T-cell (primary cell): Measurements from ENCODE around the gene PTPRJ. TPM values are rescaled to one million over a fixed set of nuclear protein-coding genes. Genes with fewer than 3 reads are reported as not detected.

Experiments used
- ATAC-seq, 4 experiments: fragments of 200-7000 bp in 3 of 4; fragments of 150-1000 bp in 1 of 4; cut with Tn5 transposase; replicated peaks in 1 of 4; 1 replicate in 3 of 4; 2 replicates in 1 of 4; pipeline ENCODE4 v1.10.0; 2021; ENCODE audit warnings: moderate library complexity in 3 of 4, mild to moderate bottlenecking in 2 of 4, moderate number of reproducible peaks in 1 of 4
- CTCF ChIA-PET, 2 donors: fragments of 300-600 bp; sonication (Branson Sonifier 250); formaldehyde crosslinking; loops; one replicate each; lab custom pipeline; 2022; ENCODE audit warnings: antibody characterized with exemption in 2 of 2; lab: Charles Lee
- POLR2A ChIA-PET, 2 donors: fragments of 300-600 bp; sonication (Branson Sonifier 250); formaldehyde crosslinking; loops; one replicate each; lab custom pipeline; 2022; ENCODE audit warnings: antibody characterized with exemption in 2 of 2; lab: Charles Lee
- DNase-seq, 35 experiments: peaks; one replicate each; pipeline versions ENCODE4 v3.0.0 to v3.0.0-alpha.2; 2013 to 2023
- H3K27ac ChIP-seq: one replicate; pipeline ENCODE4 v1.5.1; 2013; ENCODE audit warnings: low read length
- H3K27me3 ChIP-seq, 2 experiments: replicated peaks in 1 of 2; 1 replicate in 1 of 2; 2 replicates in 1 of 2; pipeline versions ENCODE4 v1.6.1 to v1.7.0; 2013; ENCODE audit warnings: low read length in 1 of 2, mixed read lengths in 1 of 2; ENCODE audit not compliant: control insufficient read depth in 2 of 2, insufficient read depth in 2 of 2; ENCODE audit errors: extremely low read depth in 1 of 2
- H3K36me3 ChIP-seq, 2 donors: 1 replicate in 1 of 2; 2 replicates in 1 of 2; pipeline versions ENCODE4 v1.6.1 to v1.7.0; 2013; ENCODE audit warnings: low read length in 1 of 2; ENCODE audit not compliant: control insufficient read depth in 2 of 2, insufficient read depth in 1 of 2; ENCODE audit errors: extremely low read depth in 1 of 2
- H3K4me1 ChIP-seq, 2 experiments: 1 replicate in 1 of 2; 2 replicates in 1 of 2; pipeline versions ENCODE4 v1.6.1 to v1.7.0; 2013; ENCODE audit warnings: low read length in 2 of 2, mixed read lengths in 1 of 2; ENCODE audit not compliant: insufficient read depth in 2 of 2, control insufficient read depth in 1 of 2; ENCODE audit errors: extremely low read depth in 1 of 2
- H3K4me3 ChIP-seq, 2 donors: 1 replicate in 1 of 2; 2 replicates in 1 of 2; pipeline versions ENCODE4 v1.5.1 to v1.7.0; 2013; ENCODE audit warnings: mild to moderate bottlenecking in 2 of 2, low read length in 1 of 2, moderate library complexity in 1 of 2; ENCODE audit not compliant: control insufficient read depth in 1 of 2; ENCODE audit errors: extremely low read depth in 1 of 2
- H3K9me3 ChIP-seq: 2 replicates; pipeline ENCODE4 v1.7.0; 2013
- H3K27ac Mint-ChIP-seq, 2 donors: one replicate each; pipeline ENCODE4 v1.8.0; 2020 to 2021; ENCODE audit warnings: mild to moderate bottlenecking in 2 of 2, mixed read lengths in 2 of 2
- H3K27me3 Mint-ChIP-seq, 2 donors: one replicate each; pipeline ENCODE4 v1.8.0; 2021 to 2022; ENCODE audit warnings: mixed read lengths in 2 of 2
- H3K36me3 Mint-ChIP-seq: one replicate; pipeline ENCODE4 v1.8.0; 2021; ENCODE audit warnings: mixed read lengths
- H3K4me1 Mint-ChIP-seq, 3 donors: one replicate each; pipeline ENCODE4 v1.8.0; 2020 to 2022; ENCODE audit warnings: mixed read lengths in 3 of 3, mild to moderate bottlenecking in 1 of 3
- H3K4me3 Mint-ChIP-seq, 3 donors: one replicate each; pipeline ENCODE4 v1.8.0; 2020 to 2022; ENCODE audit warnings: mild to moderate bottlenecking in 3 of 3, mixed read lengths in 3 of 3, moderate library complexity in 3 of 3
- H3K9me3 Mint-ChIP-seq, 3 donors: one replicate each; pipeline ENCODE4 v1.8.0; 2020 to 2022; ENCODE audit warnings: mixed read lengths in 3 of 3
- WGBS: methylation state at CpG from one replicate; pipeline ENCODE4 v1.1.5; 2013; ENCODE audit warnings: missing lambda C conversion rate; ENCODE audit not compliant: insufficient coverage; 5-methylcytosine and 5-hydroxymethylcytosine counted together
- total RNA-seq, 35 experiments: library from RNA in 6 of 35; stranded (reverse) in 6 of 35; fragments of 120-200 nt in 1 of 35; gene quantifications; one replicate each; pipeline versions ENCODE4 v1.2.1 to v1.2.4 and lab custom pipeline; 2013 to 2026

PTPRJ gene
- total RNA-seq, 5 donors from 2014 or later (not counting 1 experiment from before 2014, with no cell fraction given) = 44.8 to 71.0 (median 57.9) TPM

DNA sequence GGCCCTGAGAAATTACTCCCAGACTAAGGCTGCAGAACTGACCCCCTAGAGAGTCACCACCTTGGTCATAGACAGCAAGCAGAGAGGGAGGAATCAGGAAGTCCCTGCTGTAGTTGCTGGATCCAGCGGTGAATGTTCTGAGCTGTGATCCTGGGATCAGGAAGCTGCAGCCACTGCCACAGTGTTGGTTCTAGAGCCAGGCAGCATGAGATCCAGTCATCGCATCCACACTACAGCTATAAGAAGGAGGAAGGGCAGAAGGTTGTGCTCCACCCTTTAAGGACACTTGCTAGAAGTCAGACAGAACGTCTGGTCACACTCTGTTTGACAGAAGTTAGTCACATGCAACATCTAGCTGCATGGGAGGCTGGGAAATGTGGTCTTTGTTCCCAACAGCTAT, 131.5 kb downstream of the PTPRJ start:
- ATAC-seq (no peak), DNase-seq (no peak)
- H3K4me1 Mint-ChIP-seq = peaks cover 31 to 35% (median 32%) of the 10 kb centered on the region in 3 donors
- Histone ChIP-seq H3K9me3 (peaks cover 13% of the 10 kb centered on the region), H3K36me3 (peaks cover 0 to 18% of the 10 kb centered on the region in 2 donors), H3K4me3 (no peak overlapping the region), H3K27me3 (no peaks in the 10 kb centered on the region), H3K27ac (no peak overlapping the region), H3K4me1 (peaks cover 16 to 33% of the 10 kb centered on the region in 2 experiments)
- ChIA-PET CTCF (interaction anchor here (0.6 to 10.0 kb wide), 5 partner anchors 8 to 316 kb away, joined by 3 to 146 read pairs (median 5); no protein-coding TSS in a partner anchor), POLR2A (no interaction called here)
- H3K36me3 Mint-ChIP-seq = peaks cover 32% of the 10 kb centered on the region
- H3K4me3 Mint-ChIP-seq = no peak overlapping the region
- no peaks in the 10 kb centered on the region for H3K27me3 Mint-ChIP-seq
- no peak overlapping the region for H3K27ac Mint-ChIP-seq
- 67% methylated on average over 1 of the region's 3 CpGs for WGBS
- H3K9me3 Mint-ChIP-seq = peaks cover 5 to 18% (median 16%) of the 10 kb centered on the region in 3 donors

DNA sequence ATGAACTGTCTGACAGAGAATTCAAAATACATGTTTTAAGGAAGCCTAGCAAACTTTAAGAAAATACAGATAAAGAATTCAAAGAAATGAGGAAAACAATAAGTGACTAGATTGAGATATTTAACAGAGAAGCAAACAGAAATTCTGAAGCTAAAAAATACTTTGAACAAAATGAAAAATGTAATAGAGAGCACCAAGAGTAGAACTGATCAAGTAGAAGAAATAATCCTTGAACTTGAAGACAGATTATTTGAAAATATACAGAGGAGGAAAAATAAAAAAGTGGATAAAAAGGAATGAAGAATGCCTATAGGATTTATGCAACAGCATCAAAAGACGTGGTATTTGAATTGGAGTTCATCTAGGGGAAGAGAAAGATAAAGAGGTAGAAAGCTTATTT, 134.4 kb downstream of the PTPRJ start:
- CTCF ChIA-PET = interaction anchor here (0.6 to 0.7 kb wide), 3 partner anchors 27 to 180 kb away, joined by 3 to 17 read pairs (median 12); no protein-coding TSS in a partner anchor
- POLR2A ChIA-PET = no interaction called here
- DNase-seq = no peak
- H3K27ac ChIP-seq = no peak overlapping the region
- Mint-ChIP-seq H3K27ac (peak overlapping the region in 1 of 2 donors; percentile 44), H3K27me3 (no peaks in the 10 kb centered on the region), H3K9me3 (peaks cover 5 to 18% (median 16%) of the 10 kb centered on the region in 3 donors), H3K4me3 (no peak overlapping the region), H3K4me1 (peaks cover 3 to 8% (median 5%) of the 10 kb centered on the region in 3 donors), H3K36me3 (peaks cover 45% of the 10 kb centered on the region)
- peaks cover 2 to 6% of the 10 kb centered on the region in 2 experiments for H3K4me1 ChIP-seq
- no peak overlapping the region for H3K4me3 ChIP-seq
- H3K27me3 ChIP-seq = no peaks in the 10 kb centered on the region
- peaks cover 13% of the 10 kb centered on the region for H3K9me3 ChIP-seq
- 100% methylated on average over 1 of the region's 1 CpG for WGBS
- H3K36me3 ChIP-seq = peaks cover 0 to 21% of the 10 kb centered on the region in 2 donors
- no peak for ATAC-seq

DNA sequence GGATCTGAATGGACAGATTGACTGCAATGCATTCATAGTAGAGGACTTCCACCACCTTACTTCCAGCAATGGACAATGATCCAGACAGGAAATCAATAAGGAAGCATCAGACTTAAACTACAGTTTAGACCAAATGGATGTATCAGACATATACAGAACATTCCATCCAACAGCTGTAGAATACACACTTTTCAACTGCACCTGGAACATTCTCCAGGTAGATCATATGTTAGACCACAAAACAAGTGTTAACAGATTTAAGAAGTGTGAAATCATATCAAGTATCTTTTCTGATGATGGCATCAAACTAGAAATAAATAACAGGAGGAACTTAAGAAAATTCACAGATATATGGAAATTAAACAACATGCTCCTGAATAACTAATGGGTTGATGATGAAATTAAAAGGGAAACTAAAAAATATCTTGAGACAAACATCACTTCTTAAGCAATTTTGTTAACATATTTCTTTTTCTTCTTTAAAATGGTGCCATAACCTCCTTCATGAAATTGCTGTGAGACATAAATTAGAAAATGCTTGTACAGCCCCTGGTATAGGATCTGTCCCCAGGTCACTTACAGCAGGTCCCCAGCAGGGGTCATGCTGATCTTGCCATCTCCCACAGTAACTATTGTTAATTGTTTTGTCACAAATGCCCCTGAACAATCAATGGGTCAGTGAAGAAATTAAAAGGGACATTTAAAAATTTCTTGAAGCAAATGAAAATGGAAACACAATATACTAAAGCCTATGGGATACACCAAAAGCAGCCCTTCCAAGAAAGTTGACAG, 136.3 kb downstream of the PTPRJ start:
- H3K36me3 Mint-ChIP-seq = peaks cover 52% of the 10 kb centered on the region
- H3K4me3 Mint-ChIP-seq = no peak overlapping the region
- DNase-seq = peak in 1 of 35 experiments; percentile 25

DNA sequence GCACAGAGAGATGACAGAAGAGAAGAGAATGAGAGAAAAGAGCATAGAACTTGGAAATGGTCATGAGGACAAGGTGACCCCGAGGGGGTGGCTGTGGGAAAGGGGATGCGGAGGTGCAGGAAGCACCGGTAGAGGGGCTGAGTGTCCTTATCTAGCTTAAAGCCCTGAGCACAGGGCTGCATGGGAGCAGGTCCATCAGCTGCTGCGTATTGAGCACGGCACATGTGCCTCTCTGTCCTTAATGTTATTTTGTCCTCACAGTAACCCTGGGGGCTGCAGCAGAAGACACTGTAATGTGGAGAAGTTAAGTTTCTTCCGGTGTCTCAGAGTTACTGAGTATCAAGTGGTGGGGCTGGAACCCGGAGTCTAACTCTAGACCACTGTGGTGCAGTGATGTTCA, 141.9 kb downstream of the PTPRJ start:
- H3K4me1 ChIP-seq = no peaks in the 10 kb centered on the region
- no peaks in the 10 kb centered on the region for H3K4me1 Mint-ChIP-seq
- H3K27ac Mint-ChIP-seq = no peak overlapping the region
- no peaks in the 10 kb centered on the region for H3K9me3 ChIP-seq
- H3K4me3 ChIP-seq = no peak overlapping the region
- H3K36me3 Mint-ChIP-seq = peaks cover 65% of the 10 kb centered on the region
- WGBS = 93% methylated on average over 5 of the region's 7 CpGs
- DNase-seq = no peak
- H3K27ac ChIP-seq = no peak overlapping the region
- H3K27me3 Mint-ChIP-seq = no peaks in the 10 kb centered on the region
- no peak overlapping the region for H3K4me3 Mint-ChIP-seq
- ChIA-PET CTCF (interaction anchor here in 1 of 2 donors (0.8 kb wide), 1 partner anchor 22 kb away, joined by 3 read pairs; no protein-coding TSS in a partner anchor), POLR2A (no interaction called here)
- ATAC-seq = no peak
- no peaks in the 10 kb centered on the region for H3K9me3 Mint-ChIP-seq
- H3K27me3 ChIP-seq = no peaks in the 10 kb centered on the region
- peaks cover 7 to 61% of the 10 kb centered on the region in 2 donors for H3K36me3 ChIP-seq

More for the DNA sequence above, 136.3 kb downstream of the PTPRJ start:
- no peak for ATAC-seq
- CTCF ChIA-PET = interaction anchor here (0.9 to 1.6 kb wide), 3 partner anchors 8 to 264 kb away, joined by 3 to 7 read pairs (median 3); no protein-coding TSS in a partner anchor
- POLR2A ChIA-PET = no interaction called here
- no peaks in the 10 kb centered on the region for H3K27me3 Mint-ChIP-seq
- no peak overlapping the region for H3K27ac Mint-ChIP-seq
- no peak overlapping the region for H3K4me3 ChIP-seq
- peaks cover 0 to 32% of the 10 kb centered on the region in 2 donors for H3K36me3 ChIP-seq
- peaks cover 13% of the 10 kb centered on the region for H3K9me3 ChIP-seq
- peaks cover 0 to 5% (median 0%) of the 10 kb centered on the region in 3 donors for H3K4me1 Mint-ChIP-seq
- no peak overlapping the region for H3K27ac ChIP-seq
- H3K27me3 ChIP-seq = no peaks in the 10 kb centered on the region
- H3K4me1 ChIP-seq = no peaks in the 10 kb centered on the region
- peaks cover 5 to 18% (median 16%) of the 10 kb centered on the region in 3 donors for H3K9me3 Mint-ChIP-seq

DNA sequence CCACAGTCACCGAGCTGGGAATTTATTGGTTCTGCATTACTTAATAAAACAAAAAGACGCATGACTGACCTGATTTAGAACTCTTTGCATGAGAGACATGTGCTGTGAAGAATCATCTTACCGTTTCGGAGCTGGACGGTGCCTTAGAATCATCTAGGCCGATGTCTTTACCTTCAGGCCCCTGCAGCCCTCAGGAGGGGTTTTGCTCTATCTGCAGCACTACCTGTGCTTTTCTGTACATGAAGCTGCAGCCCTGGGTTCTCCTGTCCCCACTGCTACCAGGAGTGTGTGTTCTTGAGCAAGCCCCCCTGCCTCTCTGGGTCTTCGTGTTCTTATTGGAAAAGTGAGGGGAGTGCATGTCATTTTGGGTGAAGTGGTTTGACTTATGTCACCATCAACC, 142.3 kb downstream of the PTPRJ start:
- H3K9me3 Mint-ChIP-seq = no peaks in the 10 kb centered on the region
- H3K4me1 Mint-ChIP-seq = no peaks in the 10 kb centered on the region
- DNase-seq (no peak), ATAC-seq (no peak)
- H3K36me3 Mint-ChIP-seq = peaks cover 66% of the 10 kb centered on the region
- Histone ChIP-seq H3K27me3 (no peaks in the 10 kb centered on the region), H3K9me3 (no peaks in the 10 kb centered on the region), H3K36me3 (peaks cover 7 to 66% of the 10 kb centered on the region in 2 donors), H3K4me3 (no peak overlapping the region), H3K4me1 (no peaks in the 10 kb centered on the region), H3K27ac (no peak overlapping the region)
- no peaks in the 10 kb centered on the region for H3K27me3 Mint-ChIP-seq
- no peak overlapping the region for H3K27ac Mint-ChIP-seq
- ChIA-PET POLR2A (no interaction called here), CTCF (no interaction called here)
- WGBS = 97% methylated on average over 6 of the region's 7 CpGs
- H3K4me3 Mint-ChIP-seq = no peak overlapping the region

DNA sequence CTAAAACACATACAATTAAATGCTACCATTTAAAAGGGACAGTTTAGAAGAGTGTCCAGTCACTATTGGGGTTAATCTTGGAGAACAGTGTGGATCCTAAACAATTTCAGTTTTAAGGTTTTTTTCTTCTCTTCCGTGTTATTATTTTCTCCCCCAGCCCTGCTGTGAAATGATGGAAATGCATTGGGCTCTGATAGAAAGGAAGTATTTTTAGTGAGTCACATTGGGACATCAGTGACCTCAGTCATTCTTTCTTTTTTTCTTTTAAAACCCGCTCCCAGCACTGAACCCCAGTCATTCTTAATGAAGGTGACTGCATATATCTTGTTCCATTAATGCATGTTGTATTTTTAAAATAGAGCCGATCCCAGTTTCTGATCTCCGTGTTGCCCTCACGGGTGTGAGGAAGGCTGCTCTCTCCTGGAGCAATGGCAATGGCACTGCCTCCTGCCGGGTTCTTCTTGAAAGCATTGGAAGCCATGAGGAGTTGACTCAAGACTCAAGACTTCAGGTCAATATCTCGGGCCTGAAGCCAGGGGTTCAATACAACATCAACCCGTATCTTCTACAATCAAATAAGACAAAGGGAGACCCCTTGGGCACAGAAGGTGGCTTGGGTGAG, 143.0 kb downstream of the PTPRJ start:
- H3K27ac ChIP-seq = no peak overlapping the region
- no peak overlapping the region for H3K27ac Mint-ChIP-seq
- no peaks in the 10 kb centered on the region for H3K27me3 Mint-ChIP-seq
- CTCF ChIA-PET = no interaction called here
- H3K36me3 Mint-ChIP-seq = peaks cover 69% of the 10 kb centered on the region
- ATAC-seq (no peak), DNase-seq (no peak)
- no peak overlapping the region for H3K4me3 ChIP-seq
- no peaks in the 10 kb centered on the region for H3K9me3 Mint-ChIP-seq
- WGBS = 96% methylated on average over 3 of the region's 8 CpGs
- POLR2A ChIA-PET = interaction anchor here in 1 of 2 donors (0.6 kb wide), 1 partner anchor 279 kb away, joined by 3 read pairs; no protein-coding TSS in a partner anchor
- no peaks in the 10 kb centered on the region for H3K9me3 ChIP-seq
- no peaks in the 10 kb centered on the region for H3K4me1 ChIP-seq
- H3K27me3 ChIP-seq = no peaks in the 10 kb centered on the region
- H3K4me3 Mint-ChIP-seq = no peak overlapping the region
- H3K36me3 ChIP-seq = peaks cover 7 to 72% of the 10 kb centered on the region in 2 donors
- no peaks in the 10 kb centered on the region for H3K4me1 Mint-ChIP-seq
